HL-60 (cell line): Measurements from ENCODE around the gene ASB3.

Experiments used
- DNase-seq, 2 experiments: peaks; one replicate each; pipeline ENCODE4 v3.0.0-alpha.2; 2010 to 2020; ENCODE audit warnings: low read depth in 1 of 2, low spot score in 1 of 2
- H3K27ac ChIP-seq: fragments of 250-450 bp; sonication (Bioruptor Pico); replicated peaks from 2 replicates; pipeline ENCODE4 v1.5.1; 2020; ENCODE audit warnings: mild to moderate bottlenecking, moderate library complexity
- H3K27me3 ChIP-seq: fragments of 250-450 bp; sonication (Bioruptor Pico); 2 replicates; pipeline ENCODE4 v1.5.1; 2021; ENCODE audit warnings: mild to moderate bottlenecking, moderate library complexity; ENCODE audit not compliant: insufficient read depth, poor library complexity, severe bottlenecking
- H3K4me3 ChIP-seq: replicated peaks from 2 replicates; pipeline ENCODE4 v1.5.1; 2011; ENCODE audit warnings: mild to moderate bottlenecking, control low read depth, low read length; ENCODE audit not compliant: insufficient read depth
- CTCF ChIP-seq: IDR thresholded peaks from one replicate; pipeline ENCODE4 v1.5.1; 2011; ENCODE audit warnings: low read length, control low read depth, inconsistent platforms; ENCODE audit not compliant: insufficient read depth
- GABPA ChIP-seq: IDR thresholded peaks from 2 replicates; pipeline ENCODE4 v1.6.1; 2012; ENCODE audit warnings: low read depth
- POLR2AphosphoS5 ChIP-seq: IDR thresholded peaks from 2 replicates; pipeline ENCODE4 v1.6.1; 2012; ENCODE audit warnings: low read depth
- SPI1 ChIP-seq: IDR thresholded peaks from 2 replicates; pipeline ENCODE4 v1.6.1; 2012; ENCODE audit warnings: low read depth, mild to moderate bottlenecking, borderline replicate concordance
- TF ChIP-seq, protein P1 (sequence below): IDR thresholded peaks from 2 replicates; pipeline ENCODE4 v1.6.1; 2012; ENCODE audit warnings: low read depth; ENCODE audit not compliant: insufficient replicate concordance

The ASB3 gene

DNA sequence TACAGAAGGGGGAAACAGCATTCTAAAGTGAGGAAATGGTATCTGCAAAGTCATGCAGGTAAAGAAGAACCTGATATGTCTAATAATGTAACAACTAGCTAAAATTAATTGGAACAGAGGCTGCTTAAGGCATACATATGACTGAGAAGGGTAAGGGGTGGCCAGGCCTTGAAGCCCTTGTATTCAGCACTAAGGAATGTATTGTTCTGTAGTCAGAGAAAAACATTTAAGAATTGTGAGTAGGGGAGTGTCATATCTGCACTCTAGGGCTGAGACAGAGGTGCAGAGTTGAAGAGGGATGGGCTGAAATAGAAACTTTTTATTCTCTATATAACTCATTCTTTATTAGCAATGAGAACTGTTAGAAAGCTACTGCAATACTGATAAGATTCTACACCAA lies 164.6 kb downstream of the ASB3 start:
- no peak for DNase-seq
- Histone ChIP-seq H3K27ac (no peak overlapping the region), H3K4me3 (no peak overlapping the region), H3K27me3 (peaks cover 5% of the 10 kb centered on the region)
- TF ChIP-seq, protein P1, sequence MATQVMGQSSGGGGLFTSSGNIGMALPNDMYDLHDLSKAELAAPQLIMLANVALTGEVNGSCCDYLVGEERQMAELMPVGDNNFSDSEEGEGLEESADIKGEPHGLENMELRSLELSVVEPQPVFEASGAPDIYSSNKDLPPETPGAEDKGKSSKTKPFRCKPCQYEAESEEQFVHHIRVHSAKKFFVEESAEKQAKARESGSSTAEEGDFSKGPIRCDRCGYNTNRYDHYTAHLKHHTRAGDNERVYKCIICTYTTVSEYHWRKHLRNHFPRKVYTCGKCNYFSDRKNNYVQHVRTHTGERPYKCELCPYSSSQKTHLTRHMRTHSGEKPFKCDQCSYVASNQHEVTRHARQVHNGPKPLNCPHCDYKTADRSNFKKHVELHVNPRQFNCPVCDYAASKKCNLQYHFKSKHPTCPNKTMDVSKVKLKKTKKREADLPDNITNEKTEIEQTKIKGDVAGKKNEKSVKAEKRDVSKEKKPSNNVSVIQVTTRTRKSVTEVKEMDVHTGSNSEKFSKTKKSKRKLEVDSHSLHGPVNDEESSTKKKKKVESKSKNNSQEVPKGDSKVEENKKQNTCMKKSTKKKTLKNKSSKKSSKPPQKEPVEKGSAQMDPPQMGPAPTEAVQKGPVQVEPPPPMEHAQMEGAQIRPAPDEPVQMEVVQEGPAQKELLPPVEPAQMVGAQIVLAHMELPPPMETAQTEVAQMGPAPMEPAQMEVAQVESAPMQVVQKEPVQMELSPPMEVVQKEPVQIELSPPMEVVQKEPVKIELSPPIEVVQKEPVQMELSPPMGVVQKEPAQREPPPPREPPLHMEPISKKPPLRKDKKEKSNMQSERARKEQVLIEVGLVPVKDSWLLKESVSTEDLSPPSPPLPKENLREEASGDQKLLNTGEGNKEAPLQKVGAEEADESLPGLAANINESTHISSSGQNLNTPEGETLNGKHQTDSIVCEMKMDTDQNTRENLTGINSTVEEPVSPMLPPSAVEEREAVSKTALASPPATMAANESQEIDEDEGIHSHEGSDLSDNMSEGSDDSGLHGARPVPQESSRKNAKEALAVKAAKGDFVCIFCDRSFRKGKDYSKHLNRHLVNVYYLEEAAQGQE, result no peak

- H3K27me3 ChIP-seq, result peaks cover 5% of the 10 kb centered on the region
- H3K27ac ChIP-seq, result no peak overlapping the region
- no peak overlapping the region for H3K4me3 ChIP-seq
- DNase-seq, result no peak
- TF ChIP-seq, protein P1, result no peak
- TF ChIP-seq GABPA, result no peak
- TF ChIP-seq CTCF, result no peak
- no peak for TF ChIP-seq POLR2AphosphoS5
- no peak for TF ChIP-seq SPI1
Measured at GRCh38 chr2:53620981-53621380, 165.8 kb downstream of the ASB3 start.
